ENCODE measurements around the gene B3GNT8. TPM values are rescaled to one million over a fixed set of nuclear protein-coding genes. Genes with fewer than 3 reads are reported as not detected.
"Not testable (repeated sequence)": the region's sequence is repeated elsewhere in the genome, so short reads cannot be mapped to it uniquely, and the experiment has no call there.

B3GNT8 gene
- total RNA-seq, 1 donor from 2014 or later = 3.0 TPM

- DNase-seq (ENCODE audit: low read depth in 2 of 2) = no peak
These were observed 10.9 kb downstream of the B3GNT8 start for GRCh38 chr19:41416194-41416674.

- DNase-seq (ENCODE audit: low read depth in 2 of 2) = no peak
These were observed 12.0 kb downstream of the B3GNT8 start for GRCh38 chr19:41415154-41415571.

- no peak for DNase-seq (ENCODE audit: low read depth in 2 of 2)
These were observed 12.7 kb downstream of the B3GNT8 start for GRCh38 chr19:41414461-41414860.

- DNase-seq (ENCODE audit: low read depth in 2 of 2) = no peak
These were observed 13.2 kb downstream of the B3GNT8 start for GRCh38 chr19:41413947-41414346.

GRCh38 chr19:41412953-41413352 lies 14.2 kb downstream of the B3GNT8 start:
- no peak for DNase-seq (ENCODE audit: low read depth in 2 of 2)

- no peak for DNase-seq (ENCODE audit: low read depth in 2 of 2)
These were observed 15.3 kb downstream of the B3GNT8 start for GRCh38 chr19:41411968-41412265.

- DNase-seq (ENCODE audit: low read depth in 2 of 2) = no peak
These were observed 15.8 kb downstream of the B3GNT8 start for GRCh38 chr19:41411100-41411967.

- DNase-seq (ENCODE audit: low read depth in 2 of 2) = no peak
These were observed 16.7 kb downstream of the B3GNT8 start for GRCh38 chr19:41410336-41411054.

GRCh38 chr19:41409288-41409687 lies 17.9 kb downstream of the B3GNT8 start:
- peak; percentile 37 to 52 for DNase-seq (ENCODE audit: low read depth in 2 of 2)

GRCh38 chr19:41408846-41409245 lies 18.3 kb downstream of the B3GNT8 start:
- DNase-seq (ENCODE audit: low read depth in 2 of 2) = not testable (repeated sequence)

- no peak for DNase-seq (ENCODE audit: low read depth in 2 of 2)
These were observed 18.9 kb downstream of the B3GNT8 start for GRCh38 chr19:41408256-41408655.

GRCh38 chr19:41407271-41407670 lies 19.9 kb downstream of the B3GNT8 start:
- DNase-seq (ENCODE audit: low read depth in 2 of 2) = peak in 1 of 2 donors; percentile 76

GRCh38 chr19:41405776-41406175 lies 21.4 kb downstream of the B3GNT8 start:
- DNase-seq (ENCODE audit: low read depth in 2 of 2) = peak in 1 of 2 donors; percentile 6

GRCh38 chr19:41403181-41403970 lies 23.8 kb downstream of the B3GNT8 start:
- DNase-seq (ENCODE audit: low read depth in 2 of 2) = no peak

- DNase-seq (ENCODE audit: low read depth in 2 of 2) = peak in 1 of 2 donors; percentile 11
These were observed 25.2 kb downstream of the B3GNT8 start for GRCh38 chr19:41402010-41402409.

- DNase-seq (ENCODE audit: low read depth in 2 of 2) = peak in 1 of 2 donors; percentile 87
These were observed 25.7 kb downstream of the B3GNT8 start for GRCh38 chr19:41401483-41401882.

- no peak for DNase-seq (ENCODE audit: low read depth in 2 of 2)
These were observed 27.6 kb downstream of the B3GNT8 start for GRCh38 chr19:41399525-41399924.

- no peak for DNase-seq (ENCODE audit: low read depth in 2 of 2)
These were observed 28.1 kb downstream of the B3GNT8 start for GRCh38 chr19:41399091-41399490.

GRCh38 chr19:41398598-41398997 lies 28.6 kb downstream of the B3GNT8 start:
- no peak for DNase-seq (ENCODE audit: low read depth in 2 of 2)

GRCh38 chr19:41398050-41398418 lies 29.1 kb downstream of the B3GNT8 start:
- no peak for DNase-seq (ENCODE audit: low read depth in 2 of 2)

- peak; percentile 100 for DNase-seq (ENCODE audit: low read depth in 2 of 2)
These were observed 29.8 kb downstream of the B3GNT8 start, which contains the start of the genes BCKDHA and EXOSC5 for GRCh38 chr19:41397086-41398049. Gene BCKDHA, plus strand, starts transcription at chr19:41397818. Its CDS starts 10 bp downstream, at chr19:41397828. Gene EXOSC5, minus strand, starts transcription at chr19:41397359. Its CDS starts 31 bp downstream, at chr19:41397328.

Data from lung microvascular endothelial cell (primary cell).